CD14-positive monocyte (primary cell): ENCODE data around the gene INKA1. TPM values are rescaled to one million over a fixed set of nuclear protein-coding genes. Genes with fewer than 3 reads are reported as not detected.

ENCODE experiments used
- DNase-seq, 3 donors: peaks; one replicate each; pipeline ENCODE4 v3.0.0-alpha.2; 2011 to 2022
- H2AFZ ChIP-seq: 2 replicates; pipeline ENCODE4 v1.6.0; 2012; ENCODE audit warnings: mild to moderate bottlenecking, low read depth, low read length, inconsistent platforms; ENCODE audit not compliant: insufficient read depth, poor library complexity, severe bottlenecking
- H3K27ac ChIP-seq, 2 donors: 1 replicate in 1 of 2; 2 replicates in 1 of 2; pipeline ENCODE4 v1.5.1; 2012 to 2013; ENCODE audit warnings: low read length in 2 of 2, control low read depth in 1 of 2, inconsistent platforms in 1 of 2, low read depth in 1 of 2, mild to moderate bottlenecking in 1 of 2
- H3K27me3 ChIP-seq, 2 donors: one replicate each; pipeline versions ENCODE4 v1.6.0 to v1.6.1; 2011 to 2013; ENCODE audit warnings: low read length in 2 of 2; ENCODE audit not compliant: control insufficient read depth in 2 of 2, insufficient read depth in 2 of 2
- H3K36me3 ChIP-seq, 2 donors: replicated peaks in 1 of 2; 1 replicate in 1 of 2; 2 replicates in 1 of 2; pipeline versions ENCODE4 v1.5.1 to v1.6.1; 2012 to 2013; ENCODE audit warnings: low read length in 2 of 2, control low read depth in 1 of 2, inconsistent platforms in 1 of 2, mild to moderate bottlenecking in 1 of 2; ENCODE audit not compliant: insufficient read depth in 2 of 2, control insufficient read depth in 1 of 2
- H3K4me1 ChIP-seq, 2 donors: 1 replicate in 1 of 2; 2 replicates in 1 of 2; pipeline versions ENCODE4 v1.5.1 to v1.6.1; 2012 to 2013; ENCODE audit warnings: low read length in 2 of 2, control low read depth in 1 of 2, inconsistent platforms in 1 of 2, mild to moderate bottlenecking in 1 of 2, moderate library complexity in 1 of 2; ENCODE audit not compliant: insufficient read depth in 2 of 2, control insufficient read depth in 1 of 2
- H3K4me2 ChIP-seq: replicated peaks from 2 replicates; pipeline ENCODE3; 2012; ENCODE audit warnings: low read length, moderate library complexity, mild to moderate bottlenecking; ENCODE audit not compliant: poor library complexity, severe bottlenecking; ENCODE audit errors: extremely low read depth
- H3K4me3 ChIP-seq, 3 experiments: fragments of 200-600 bp in 1 of 3; sonication (generic) in 1 of 3; replicated peaks in 1 of 3; 1 replicate in 2 of 3; 2 replicates in 1 of 3; pipeline ENCODE4 v1.5.1; 2011 to 2013; ENCODE audit warnings: low read length in 3 of 3, mild to moderate bottlenecking in 3 of 3, control low read depth in 2 of 3, low read depth in 2 of 3, inconsistent platforms in 1 of 3, moderate library complexity in 1 of 3
- H3K79me2 ChIP-seq: 2 replicates; pipeline ENCODE4 v1.6.0; 2012; ENCODE audit warnings: mild to moderate bottlenecking, control low read depth, inconsistent platforms, low read length, moderate library complexity; ENCODE audit not compliant: insufficient read depth
- H3K9ac ChIP-seq: 2 replicates; pipeline ENCODE4 v1.6.0; 2017; ENCODE audit warnings: low read length, mild to moderate bottlenecking; ENCODE audit not compliant: insufficient read depth, poor library complexity, severe bottlenecking
- H3K9me3 ChIP-seq, 2 donors: replicated peaks in 1 of 2; 1 replicate in 1 of 2; 2 replicates in 1 of 2; pipeline versions ENCODE4 v1.5.1 to v1.6.1; 2012 to 2013; ENCODE audit warnings: low read length in 2 of 2, control low read depth in 1 of 2; ENCODE audit not compliant: control insufficient read depth in 1 of 2, insufficient read depth in 1 of 2
- H4K20me1 ChIP-seq: 2 replicates; pipeline ENCODE4 v1.6.0; 2012; ENCODE audit warnings: mild to moderate bottlenecking, low read length, control low read depth, moderate library complexity; ENCODE audit not compliant: insufficient read depth
- H3K27ac Mint-ChIP-seq, 7 donors: one replicate each; pipeline ENCODE4 v1.8.0; 2020; ENCODE audit warnings: mild to moderate bottlenecking in 7 of 7, mixed read lengths in 7 of 7, moderate library complexity in 6 of 7, inconsistent platforms in 2 of 7
- H3K27me3 Mint-ChIP-seq, 3 donors: one replicate each; pipeline ENCODE4 v1.8.0; 2021 to 2022; ENCODE audit warnings: low read depth in 3 of 3, mild to moderate bottlenecking in 3 of 3, mixed read lengths in 3 of 3, moderate library complexity in 3 of 3, inconsistent platforms in 1 of 3
- H3K36me3 Mint-ChIP-seq, 2 donors: one replicate each; pipeline ENCODE4 v1.8.0; 2020; ENCODE audit warnings: mixed read lengths in 2 of 2, inconsistent platforms in 1 of 2, mild to moderate bottlenecking in 1 of 2
- H3K4me1 Mint-ChIP-seq: one replicate; pipeline ENCODE4 v1.8.0; 2020; ENCODE audit warnings: mild to moderate bottlenecking, mixed read lengths
- H3K4me3 Mint-ChIP-seq, 2 donors: one replicate each; pipeline ENCODE4 v1.8.0; 2020; ENCODE audit warnings: mild to moderate bottlenecking in 2 of 2, mixed read lengths in 2 of 2, moderate library complexity in 1 of 2
- H3K9me3 Mint-ChIP-seq, 7 donors: one replicate each; pipeline ENCODE4 v1.8.0; 2020 to 2022; ENCODE audit warnings: mixed read lengths in 7 of 7, mild to moderate bottlenecking in 6 of 7, moderate library complexity in 6 of 7, inconsistent platforms in 2 of 7
- CTCF ChIP-seq: fragments of 200-600 bp; IDR thresholded peaks from one replicate; pipeline ENCODE4 v1.8.0; 2022; ENCODE audit warnings: antibody characterized with exemption, mild to moderate bottlenecking
- WGBS: methylation state at CpG from one replicate; pipeline ENCODE4 v1.1.5; 2013; ENCODE audit warnings: missing lambda C conversion rate; ENCODE audit not compliant: insufficient coverage; 5-methylcytosine and 5-hydroxymethylcytosine counted together
- intact Hi-C, 2 donors: fragments of 100-400 bp; cut with micrococcal nuclease; formaldehyde crosslinking; loops; one replicate each; pipeline versions ENCODE4 v1.15.0 to v1.15.1; 2023
- polyA plus RNA-seq, 3 donors: library from polyadenylated mRNA; depleted of rRNA in 1 of 3; unstranded in 2 of 3; stranded (reverse) in 1 of 3; fragments of 300-500 nt in 2 of 3; fragments of >200 nt in 1 of 3; fragmentation: Illumina TruSeq in 2 of 3; gene quantifications; 1 replicate in 2 of 3; 2 replicates in 1 of 3; pipeline ENCODE4 v1.2.3, GENCODE V29; 2012 to 2021

INKA1 gene
- polyA plus RNA-seq, 3 donors: 0.43 to 1.3 (median 1.3) TPM

- H3K79me2 ChIP-seq: no peaks in the 10 kb centered on the region
- Mint-ChIP-seq H3K27me3 (peaks cover 0 to 4% (median 2%) of the 10 kb centered on the region in 3 donors), H3K4me3 (no peak overlapping the region), H3K4me1 (peaks cover 8% of the 10 kb centered on the region), H3K27ac (peak overlapping the region in 1 of 7 donors; percentile 31), H3K36me3 (no peaks in the 10 kb centered on the region), H3K9me3 (peaks cover 0 to 4% (median 0%) of the 10 kb centered on the region in 7 donors)
- H3K9me3 ChIP-seq: no peaks in the 10 kb centered on the region
- H3K27ac ChIP-seq: no peak overlapping the region
- no peak overlapping the region for H3K4me3 ChIP-seq
- H2AFZ ChIP-seq: no peak overlapping the region
- H3K4me2 ChIP-seq: no peak overlapping the region
- no peak for DNase-seq
- H3K9ac ChIP-seq: no peak overlapping the region
- H3K27me3 ChIP-seq: no peaks in the 10 kb centered on the region
- H3K4me1 ChIP-seq: no peaks in the 10 kb centered on the region
- no peaks in the 10 kb centered on the region for H3K36me3 ChIP-seq
- 97% methylated on average over 19 of the region's 24 CpGs for WGBS
- intact Hi-C loops: no loop called here
- no peaks in the 10 kb centered on the region for H4K20me1 ChIP-seq
- TF ChIP-seq CTCF: no peak
Measured at GRCh38 chr3:49794926-49795905, 7.8 kb upstream of the INKA1 start.

GRCh38 chr3:49799105-49799504, 4.0 kb upstream of the INKA1 start:
- TF ChIP-seq CTCF: no peak
- no peak overlapping the region for H2AFZ ChIP-seq
- no peak overlapping the region for H3K4me3 ChIP-seq
- intact Hi-C loops: no loop called here
- no peak overlapping the region for H3K4me2 ChIP-seq
- no peak overlapping the region for H3K4me3 Mint-ChIP-seq
- WGBS: 100% methylated on average over 1 of the region's 1 CpG
- H3K27ac Mint-ChIP-seq: no peak overlapping the region
- peaks cover 0 to 7% (median 0%) of the 10 kb centered on the region in 7 donors for H3K9me3 Mint-ChIP-seq
- peak overlapping the region; percentile 34 for H3K9ac ChIP-seq
- no peaks in the 10 kb centered on the region for H3K9me3 ChIP-seq
- H3K27me3 Mint-ChIP-seq: peaks cover 11 to 19% (median 14%) of the 10 kb centered on the region in 3 donors
- peaks cover 5% of the 10 kb centered on the region for H3K79me2 ChIP-seq
- H3K27me3 ChIP-seq: peaks cover 0 to 5% of the 10 kb centered on the region in 2 donors
- H3K36me3 Mint-ChIP-seq: peaks cover 0 to 3% of the 10 kb centered on the region in 2 donors
- H3K4me1 Mint-ChIP-seq: peaks cover 23% of the 10 kb centered on the region
- H3K4me1 ChIP-seq: peaks cover 8 to 20% of the 10 kb centered on the region in 2 donors
- no peak for DNase-seq
- no peaks in the 10 kb centered on the region for H3K36me3 ChIP-seq
- no peak overlapping the region for H3K27ac ChIP-seq
- no peaks in the 10 kb centered on the region for H4K20me1 ChIP-seq
